ENCODE data around the gene CNIH3.

Gene CNIH3

GRCh38 chr1:224770336-224770693 lies 154.2 kb downstream of the CNIH3 start:
- TF ChIP-seq CTCF (conservative IDR thresholded peaks at IDR 0.05): no peak
- no peak for TF ChIP-seq ZFX (IDR thresholded peaks at IDR 0.05)
- H3K27ac ChIP-seq: no peak overlapping the region

DNA sequence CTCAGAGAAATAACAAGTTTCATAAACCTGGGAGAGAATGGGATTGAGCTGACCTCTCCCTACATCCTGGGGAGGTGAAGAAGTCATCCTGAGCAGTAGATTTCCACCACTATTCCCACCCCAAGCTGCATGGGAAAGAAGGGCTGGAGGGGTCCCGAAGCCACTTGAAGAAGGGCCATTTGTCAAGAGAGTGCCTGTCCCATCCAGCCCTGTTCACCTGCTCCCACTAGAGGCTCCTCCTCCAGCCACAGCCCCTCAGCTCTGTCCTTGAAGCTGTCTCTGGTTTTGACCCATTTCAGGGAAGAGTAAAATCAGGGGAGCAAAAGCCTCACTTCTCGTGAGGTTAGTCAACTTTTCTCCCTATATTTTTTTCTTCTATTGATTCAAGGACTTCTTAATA lies 157.5 kb downstream of the CNIH3 start:
- no peak overlapping the region for H3K27ac ChIP-seq
- TF ChIP-seq CTCF (conservative IDR thresholded peaks at IDR 0.05): no peak
- no peak for TF ChIP-seq ZFX (IDR thresholded peaks at IDR 0.05)

DNA sequence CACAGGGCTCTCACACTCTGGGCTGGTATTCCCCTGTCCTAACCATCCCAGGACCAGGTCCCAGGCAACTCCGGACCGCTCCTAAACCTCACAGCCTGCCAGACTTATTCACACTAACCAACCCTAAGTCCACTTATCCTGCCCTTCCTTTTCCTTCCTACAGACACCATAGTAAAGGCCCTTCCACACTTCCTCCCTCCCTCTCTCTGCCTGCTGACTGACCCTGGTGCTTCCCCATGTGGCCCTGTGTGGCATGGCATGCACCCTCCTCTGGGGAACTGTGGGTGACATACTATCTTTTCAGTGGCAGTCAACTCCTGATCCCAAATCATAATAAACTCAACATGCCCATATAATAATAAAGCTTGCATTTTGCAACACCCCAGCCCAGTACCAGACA lies 158.3 kb downstream of the CNIH3 start:
- H3K27ac ChIP-seq: no peak overlapping the region
- no peak; the same call in 1 of the 2 replicates for TF ChIP-seq CTCF (conservative IDR thresholded peaks at IDR 0.05)
- no peak for TF ChIP-seq ZFX (IDR thresholded peaks at IDR 0.05)

DNA sequence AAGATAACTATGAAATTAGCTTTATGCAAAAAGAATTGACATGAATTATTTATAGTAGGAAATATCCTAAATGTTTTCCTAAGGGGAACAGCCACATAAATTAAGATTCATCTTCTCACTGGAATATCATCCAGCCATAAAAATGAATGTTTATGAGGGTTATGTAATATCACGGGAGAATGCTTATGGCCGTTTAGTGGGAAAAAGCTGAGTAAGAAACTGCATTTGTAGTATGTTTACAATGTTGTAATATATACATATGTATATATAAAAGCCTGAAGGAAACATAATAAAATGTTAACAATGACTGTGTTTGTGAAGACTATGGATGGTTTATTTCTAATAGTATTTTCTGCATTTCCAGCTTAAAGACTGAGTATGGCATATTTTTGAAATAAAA lies 161.1 kb downstream of the CNIH3 start:
- TF ChIP-seq CTCF (conservative IDR thresholded peaks at IDR 0.05): no peak
- TF ChIP-seq ZFX (IDR thresholded peaks at IDR 0.05): no peak
- H3K27ac ChIP-seq: no peak overlapping the region

DNA sequence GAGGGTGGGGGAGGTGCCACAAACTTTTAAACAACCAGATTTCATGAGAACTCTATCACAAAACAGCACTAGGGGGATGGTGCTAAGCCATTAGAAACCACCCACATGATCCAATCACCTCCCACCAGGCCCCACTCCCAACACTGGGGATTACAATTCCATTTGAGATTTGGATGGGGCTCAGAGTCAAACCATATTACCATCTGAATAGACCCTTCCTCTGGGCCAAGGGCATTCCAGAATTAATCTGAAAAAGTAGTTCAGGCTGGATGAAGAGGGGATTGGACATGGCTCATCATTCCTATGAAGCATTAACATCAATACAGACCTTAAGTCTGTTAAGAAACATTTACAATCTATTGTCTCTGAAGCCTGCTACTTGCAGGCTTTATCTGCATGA lies 163.4 kb downstream of the CNIH3 start:
- H3K27ac ChIP-seq: no peak overlapping the region

GRCh38 chr1:224780736-224781135 lies 164.6 kb downstream of the CNIH3 start:
- H3K27ac ChIP-seq: no peak overlapping the region
- TF ChIP-seq CTCF (conservative IDR thresholded peaks at IDR 0.05) (no peak), ZFX (IDR thresholded peaks at IDR 0.05) (no peak)

More for the DNA sequence above, 163.4 kb downstream of the CNIH3 start:
- no peak for TF ChIP-seq CTCF (conservative IDR thresholded peaks at IDR 0.05)
- TF ChIP-seq ZFX (IDR thresholded peaks at IDR 0.05): no peak

GRCh38 chr1:224781800-224782199 lies 165.7 kb downstream of the CNIH3 start:
- H3K27ac ChIP-seq: no peak overlapping the region
- TF ChIP-seq ZFX (IDR thresholded peaks at IDR 0.05): no peak
- no peak for TF ChIP-seq CTCF (conservative IDR thresholded peaks at IDR 0.05)

Data from C4-2B (cell line).